Measurements from ENCODE around the gene SORD. TPM values are rescaled to one million over a fixed set of nuclear protein-coding genes. Genes with fewer than 3 reads are reported as not detected.
A peak's percentile ranks its signal among the peaks of the same experiment; 100 is the strongest.

SORD gene
- total and polyA plus RNA-seq, 10 of the 15 experiments (the other 5 are each of a cell fraction or from before 2014, with no cell fraction given): 7.5 to 51.6 (median 40.1) TPM

DNA sequence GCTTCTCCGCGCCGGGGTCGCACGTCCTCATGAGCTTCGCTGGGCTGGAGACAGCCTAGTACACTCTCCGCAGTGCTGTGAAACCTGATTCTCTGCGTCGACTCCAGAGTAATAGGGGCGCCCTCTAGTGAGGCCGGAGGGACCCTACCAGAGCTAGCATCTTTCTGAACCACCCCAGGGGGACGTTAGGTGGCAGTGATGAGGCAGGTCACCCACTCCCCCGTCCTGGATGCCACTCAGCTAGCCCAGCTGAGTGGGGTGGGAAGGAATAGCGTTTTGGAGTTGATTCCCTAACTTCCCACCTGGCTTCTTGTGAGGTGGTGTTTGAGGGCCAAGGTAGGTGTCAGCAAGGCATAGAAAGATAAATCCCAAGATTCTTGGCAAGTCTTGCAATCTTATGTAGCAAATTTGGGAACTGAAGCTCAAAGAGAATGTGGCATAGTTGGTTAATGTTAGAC is 95.2 kb downstream of the SORD start (continued):
- TF ChIP-seq, protein P1, sequence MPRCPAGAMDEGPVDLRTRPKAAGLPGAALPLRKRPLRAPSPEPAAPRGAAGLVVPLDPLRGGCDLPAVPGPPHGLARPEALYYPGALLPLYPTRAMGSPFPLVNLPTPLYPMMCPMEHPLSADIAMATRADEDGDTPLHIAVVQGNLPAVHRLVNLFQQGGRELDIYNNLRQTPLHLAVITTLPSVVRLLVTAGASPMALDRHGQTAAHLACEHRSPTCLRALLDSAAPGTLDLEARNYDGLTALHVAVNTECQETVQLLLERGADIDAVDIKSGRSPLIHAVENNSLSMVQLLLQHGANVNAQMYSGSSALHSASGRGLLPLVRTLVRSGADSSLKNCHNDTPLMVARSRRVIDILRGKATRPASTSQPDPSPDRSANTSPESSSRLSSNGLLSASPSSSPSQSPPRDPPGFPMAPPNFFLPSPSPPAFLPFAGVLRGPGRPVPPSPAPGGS (IDR thresholded peaks at IDR 0.05; ENCODE audit: borderline replicate concordance, insufficient read depth, low read depth, low read length, poor library complexity, severe bottlenecking): no peak
- TF ChIP-seq CREM (IDR thresholded peaks at IDR 0.05; ENCODE audit: low read depth) (peak; percentile 55; the same call in 1 of the 2 replicates), DPF2 (IDR thresholded peaks at IDR 0.05) (no peak), SMC3 (IDR thresholded peaks at IDR 0.05; ENCODE audit: borderline replicate concordance, low read length) (peak; percentile 81), SREBF1 (IDR thresholded peaks at IDR 0.05; ENCODE audit: low read length) (no peak), RBBP5 (conservative IDR thresholded peaks at IDR 0.05) (no peak), FOS (IDR thresholded peaks at IDR 0.05; ENCODE audit: borderline replicate concordance, extremely low read depth, insufficient read length) (no peak), HDAC6 (IDR thresholded peaks at IDR 0.05; ENCODE audit: unreplicated experiment) (no peak), RELA (IDR thresholded peaks at IDR 0.05; ENCODE audit: borderline replicate concordance, partially characterized antibody) (no peak), MEF2B (IDR thresholded peaks at IDR 0.05; ENCODE audit: partially characterized antibody, poor library complexity, severe bottlenecking) (no peak), KAT2A (conservative IDR thresholded peaks at IDR 0.05; ENCODE audit: control insufficient read depth, low read depth, low read length) (no peak), PAX5 (IDR thresholded peaks at IDR 0.05; ENCODE audit: borderline replicate concordance, low read depth, low read length) (no peak), LARP7 (IDR thresholded peaks at IDR 0.05) (peak; percentile 34; the same call in 1 of the 2 replicates), BRCA1 (IDR thresholded peaks at IDR 0.05; ENCODE audit: low read depth, low read length) (no peak), HCFC1 (IDR thresholded peaks at IDR 0.05; ENCODE audit: low read length) (no peak), POLR2A (IDR thresholded peaks at IDR 0.05; ENCODE audit: low read depth, low read length) (no peak), RAD21 (IDR thresholded peaks at IDR 0.05; ENCODE audit: insufficient read depth, low read depth, low read length) (peak; percentile 76), BACH1 (IDR thresholded peaks at IDR 0.05; ENCODE audit: borderline replicate concordance) (no peak), ZBED1 (IDR thresholded peaks at IDR 0.05; ENCODE audit: borderline replicate concordance) (no peak), CBX5 (IDR thresholded peaks at IDR 0.05; ENCODE audit: low read depth) (no peak), YBX1 (IDR thresholded peaks at IDR 0.05) (no peak), MYB (IDR thresholded peaks at IDR 0.05; ENCODE audit: borderline replicate concordance, low read depth, low read length) (no peak)
- TF ChIP-seq, protein P2, sequence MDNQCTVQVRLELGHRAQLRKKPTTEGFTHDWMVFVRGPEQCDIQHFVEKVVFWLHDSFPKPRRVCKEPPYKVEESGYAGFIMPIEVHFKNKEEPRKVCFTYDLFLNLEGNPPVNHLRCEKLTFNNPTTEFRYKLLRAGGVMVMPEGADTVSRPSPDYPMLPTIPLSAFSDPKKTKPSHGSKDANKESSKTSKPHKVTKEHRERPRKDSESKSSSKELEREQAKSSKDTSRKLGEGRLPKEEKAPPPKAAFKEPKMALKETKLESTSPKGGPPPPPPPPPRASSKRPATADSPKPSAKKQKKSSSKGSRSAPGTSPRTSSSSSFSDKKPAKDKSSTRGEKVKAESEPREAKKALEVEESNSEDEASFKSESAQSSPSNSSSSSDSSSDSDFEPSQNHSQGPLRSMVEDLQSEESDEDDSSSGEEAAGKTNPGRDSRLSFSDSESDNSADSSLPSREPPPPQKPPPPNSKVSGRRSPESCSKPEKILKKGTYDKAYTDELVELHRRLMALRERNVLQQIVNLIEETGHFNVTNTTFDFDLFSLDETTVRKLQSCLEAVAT (IDR thresholded peaks at IDR 0.05): no peak
- TF ChIP-seq, protein P3, sequence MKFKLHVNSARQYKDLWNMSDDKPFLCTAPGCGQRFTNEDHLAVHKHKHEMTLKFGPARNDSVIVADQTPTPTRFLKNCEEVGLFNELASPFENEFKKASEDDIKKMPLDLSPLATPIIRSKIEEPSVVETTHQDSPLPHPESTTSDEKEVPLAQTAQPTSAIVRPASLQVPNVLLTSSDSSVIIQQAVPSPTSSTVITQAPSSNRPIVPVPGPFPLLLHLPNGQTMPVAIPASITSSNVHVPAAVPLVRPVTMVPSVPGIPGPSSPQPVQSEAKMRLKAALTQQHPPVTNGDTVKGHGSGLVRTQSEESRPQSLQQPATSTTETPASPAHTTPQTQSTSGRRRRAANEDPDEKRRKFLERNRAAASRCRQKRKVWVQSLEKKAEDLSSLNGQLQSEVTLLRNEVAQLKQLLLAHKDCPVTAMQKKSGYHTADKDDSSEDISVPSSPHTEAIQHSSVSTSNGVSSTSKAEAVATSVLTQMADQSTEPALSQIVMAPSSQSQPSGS (IDR thresholded peaks at IDR 0.05; ENCODE audit: low read length): no peak
- TF ChIP-seq, protein P4, sequence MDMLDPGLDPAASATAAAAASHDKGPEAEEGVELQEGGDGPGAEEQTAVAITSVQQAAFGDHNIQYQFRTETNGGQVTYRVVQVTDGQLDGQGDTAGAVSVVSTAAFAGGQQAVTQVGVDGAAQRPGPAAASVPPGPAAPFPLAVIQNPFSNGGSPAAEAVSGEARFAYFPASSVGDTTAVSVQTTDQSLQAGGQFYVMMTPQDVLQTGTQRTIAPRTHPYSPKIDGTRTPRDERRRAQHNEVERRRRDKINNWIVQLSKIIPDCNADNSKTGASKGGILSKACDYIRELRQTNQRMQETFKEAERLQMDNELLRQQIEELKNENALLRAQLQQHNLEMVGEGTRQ (IDR thresholded peaks at IDR 0.05; ENCODE audit: borderline replicate concordance, low read depth, low read length): no peak

All from GM12878 (cell line).